Upper lobe of left lung (tissue), 4 donors: ENCODE data around the gene HIF1AN.

ENCODE experiments used
- CTCF ChIP-seq, 6 experiments: fragments of 450-650 bp in 4 of 6; fragments of 200-600 bp in 2 of 6; sonication (generic) in 2 of 6; IDR thresholded peaks; one replicate each; pipeline ENCODE4 v1.5.1; 2016 to 2019; ENCODE audit warnings: antibody characterized with exemption in 6 of 6
- EP300 ChIP-seq, 4 donors: sonication (generic); formaldehyde crosslinking; IDR thresholded peaks; one replicate each; pipeline ENCODE4 v1.5.1; 2017; ENCODE audit warnings: antibody characterized with exemption in 4 of 4, control low read depth in 2 of 4
- POLR2A ChIP-seq, 4 donors: fragments of 450-650 bp; IDR thresholded peaks; one replicate each; pipeline ENCODE4 v1.5.1; 2016 to 2017; ENCODE audit warnings: antibody characterized with exemption in 4 of 4, mild to moderate bottlenecking in 2 of 4
- POLR2AphosphoS5 ChIP-seq, 2 donors: sonication (generic); formaldehyde crosslinking; IDR thresholded peaks; one replicate each; pipeline ENCODE4 v1.5.1; 2017; ENCODE audit warnings: antibody characterized with exemption in 2 of 2

GRCh38 chr10:100528123-100528886 lies 7.4 kb upstream of the HIF1AN start:
- TF ChIP-seq CTCF (IDR thresholded peaks at IDR 0.05) (no peak), EP300 (IDR thresholded peaks at IDR 0.05) (no peak), POLR2A (IDR thresholded peaks at IDR 0.05) (no peak), POLR2AphosphoS5 (IDR thresholded peaks at IDR 0.05) (no peak)
